OCI-LY7 (cell line): ENCODE results near the gene ELP4. TPM values are rescaled to one million over a fixed set of nuclear protein-coding genes. Genes with fewer than 3 reads are reported as not detected.

Source experiments
- BruUV-seq: library from RNA; stranded (reverse); fragments of 400-500 nt; replicated peaks from 2 replicates; lab custom pipeline; 2021; lab: Mats Ljungman, UMichigan
- CTCF ChIA-PET: fragments of 300-600 bp; sonication (Branson Sonifier 250); formaldehyde crosslinking; loops from one replicate; lab custom pipeline; 2022; ENCODE audit warnings: antibody characterized with exemption; ENCODE audit not compliant: unreplicated experiment; lab: Charles Lee
- POLR2A ChIA-PET: fragments of 300-600 bp; sonication (Branson Sonifier 250); formaldehyde crosslinking; loops from one replicate; lab custom pipeline; 2022; ENCODE audit warnings: antibody characterized with exemption; lab: Charles Lee
- DNase-seq: peaks from one replicate; pipeline ENCODE4 v3.0.0-alpha.2; 2015; ENCODE audit warnings: low spot score
- H2AFZ ChIP-seq: fragments of 200-600 bp; sonication (generic), shearing (Covaris generic); 2 replicates; pipeline ENCODE4 v1.6.1; 2014; ENCODE audit warnings: mild to moderate bottlenecking, antibody characterized with exemption, low read length, moderate library complexity
- H3K27ac ChIP-seq: fragments of 200-600 bp; sonication (generic); 2 replicates; pipeline ENCODE4 v1.5.1; 2014; ENCODE audit warnings: mixed run types, low read depth, mild to moderate bottlenecking, moderate library complexity, low read length, inconsistent platforms; ENCODE audit not compliant: poor library complexity, severe bottlenecking
- H3K36me3 ChIP-seq: fragments of 200-600 bp; sonication (generic); 2 replicates; pipeline ENCODE4 v1.6.1; 2014; ENCODE audit warnings: mild to moderate bottlenecking, antibody characterized with exemption, low read length, moderate library complexity, mixed read lengths; ENCODE audit not compliant: insufficient read depth
- H3K4me1 ChIP-seq: fragments of 200-600 bp; sonication (generic); 2 replicates; pipeline ENCODE4 v1.5.1; 2014; ENCODE audit warnings: mild to moderate bottlenecking, low read length; ENCODE audit not compliant: insufficient read depth, poor library complexity, severe bottlenecking
- H3K4me2 ChIP-seq: fragments of 200-600 bp; sonication (generic); 2 replicates; pipeline ENCODE4 v1.6.1; 2014; ENCODE audit warnings: mild to moderate bottlenecking, low read length
- H3K4me3 ChIP-seq: fragments of 200-600 bp; sonication (generic); 2 replicates; pipeline ENCODE4 v1.5.1; 2014; ENCODE audit warnings: mild to moderate bottlenecking, low read depth, low read length; ENCODE audit not compliant: poor library complexity, severe bottlenecking
- H3K79me2 ChIP-seq: fragments of 200-600 bp; sonication (generic); 2 replicates; pipeline ENCODE4 v1.6.1; 2016; ENCODE audit warnings: low read depth, mild to moderate bottlenecking, low read length, moderate library complexity, mixed read lengths; ENCODE audit not compliant: insufficient read depth
- H3K9me2 ChIP-seq: fragments of 200-600 bp; sonication (generic); 2 replicates; pipeline ENCODE4 v1.6.1; 2016; ENCODE audit warnings: mild to moderate bottlenecking, low read length, mixed read lengths; ENCODE audit not compliant: insufficient read depth
- H3K9me3 ChIP-seq: fragments of 200-600 bp; sonication (generic); 2 replicates; pipeline ENCODE4 v1.6.1; 2014; ENCODE audit warnings: mild to moderate bottlenecking, mixed run types, low read length, mixed read lengths
- H4K20me1 ChIP-seq: fragments of 200-600 bp; sonication (generic); 2 replicates; pipeline ENCODE4 v1.6.1; 2014; ENCODE audit warnings: mild to moderate bottlenecking, antibody characterized with exemption, low read length, moderate library complexity, mixed read lengths; ENCODE audit not compliant: insufficient read depth
- EZH2phosphoT487 ChIP-seq: fragments of 200-600 bp; sonication (generic); IDR thresholded peaks from 2 replicates; pipeline ENCODE4 v1.6.1; 2018; ENCODE audit warnings: low read depth, borderline replicate concordance, mild to moderate bottlenecking, mixed run types, antibody characterized with exemption, low read length, moderate library complexity, mixed read lengths
- intact Hi-C: fragments of 100-400 bp; cut with micrococcal nuclease; formaldehyde crosslinking; loops from one replicate; pipeline ENCODE4 v1.10.0; 2022; ENCODE audit not compliant: unreplicated experiment
- total RNA-seq, 2 experiments: library from RNA; depleted of rRNA in 1 of 2; stranded (reverse); fragments of >200 nt in 1 of 2; shearing (Covaris generic) in 1 of 2; gene quantifications; 2 replicates each; pipeline ENCODE4 v1.2.3, GENCODE V29; 2014 to 2022
- TF ChIP-seq, protein P1 (sequence below): fragments of 200-600 bp; sonication (generic); conservative IDR thresholded peaks from 2 replicates; pipeline ENCODE4 v1.5.1; 2014; ENCODE audit warnings: mild to moderate bottlenecking, antibody characterized with exemption, low read length, moderate library complexity, mixed read lengths

Gene ELP4
- total RNA-seq, 2 experiments from 2014 or later, result 27.6 to 32.7 TPM

DNA sequence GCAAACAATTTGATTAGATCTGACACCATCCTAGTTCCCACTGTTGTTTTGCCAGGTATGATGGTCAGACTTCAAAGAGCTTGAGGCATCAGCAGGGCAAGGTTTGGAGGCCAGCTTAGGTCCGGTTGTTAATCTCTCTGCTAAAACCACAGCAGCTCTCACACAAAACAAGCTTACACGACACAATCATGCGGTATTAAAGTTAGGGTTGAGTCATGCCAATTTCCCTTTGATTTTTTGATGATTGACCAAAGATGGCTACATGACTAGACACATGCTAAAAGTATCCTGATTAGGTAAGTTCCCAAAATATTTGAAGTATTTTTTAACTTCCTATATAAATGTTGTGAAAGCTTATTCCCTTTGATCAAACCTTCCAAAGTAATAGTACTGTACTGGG lies 145.9 kb downstream of the ELP4 start:
- ChIA-PET POLR2A (interaction anchor here (1.0 kb wide), 1 partner anchor 27 kb away, joined by 3 read pairs; no protein-coding TSS in a partner anchor), CTCF (interaction anchor here (0.5 kb wide), 1 partner anchor 135 kb away, joined by 4 read pairs; no protein-coding TSS in a partner anchor)
- Histone ChIP-seq H3K4me3 (no peak overlapping the region), H3K4me2 (no peak overlapping the region), H3K27ac (no peak overlapping the region), H3K36me3 (0 out of 2 replicates have a peak, but pooled peaks cover 3% of the 10 kb centered on the region), H3K79me2 (no peaks in the 10 kb centered on the region), H2AFZ (no peak overlapping the region), H3K4me1 (no peaks in the 10 kb centered on the region), H3K9me3 (no peaks in the 10 kb centered on the region), H4K20me1 (no peaks in the 10 kb centered on the region), H3K9me2 (no peaks in the 10 kb centered on the region)
- DNase-seq, result no peak
- intact Hi-C loops, result no loop called here
- no peak for TF ChIP-seq EZH2phosphoT487
- BruUV-seq, result no TSS peak

DNA sequence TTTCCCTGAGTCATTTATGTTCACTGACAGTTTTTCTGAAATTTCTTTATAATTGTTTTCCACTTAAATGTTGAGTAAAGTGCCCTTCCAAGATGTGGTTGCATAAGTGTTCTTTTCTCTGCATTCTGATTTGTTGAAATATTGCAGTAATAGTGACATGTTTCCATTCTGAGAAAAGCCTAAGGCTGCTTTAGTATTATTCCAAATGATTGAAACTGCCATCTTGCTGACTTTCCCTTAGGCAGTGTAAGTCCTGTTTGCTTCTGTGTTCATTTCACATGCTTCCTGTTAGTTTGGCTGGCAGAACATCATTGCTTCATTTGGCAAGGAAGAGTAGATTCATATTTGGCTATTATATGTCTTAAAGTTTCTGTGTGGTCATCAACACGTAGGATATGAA lies 146.5 kb downstream of the ELP4 start:
- no TSS peak for BruUV-seq
- TF ChIP-seq, protein P1, sequence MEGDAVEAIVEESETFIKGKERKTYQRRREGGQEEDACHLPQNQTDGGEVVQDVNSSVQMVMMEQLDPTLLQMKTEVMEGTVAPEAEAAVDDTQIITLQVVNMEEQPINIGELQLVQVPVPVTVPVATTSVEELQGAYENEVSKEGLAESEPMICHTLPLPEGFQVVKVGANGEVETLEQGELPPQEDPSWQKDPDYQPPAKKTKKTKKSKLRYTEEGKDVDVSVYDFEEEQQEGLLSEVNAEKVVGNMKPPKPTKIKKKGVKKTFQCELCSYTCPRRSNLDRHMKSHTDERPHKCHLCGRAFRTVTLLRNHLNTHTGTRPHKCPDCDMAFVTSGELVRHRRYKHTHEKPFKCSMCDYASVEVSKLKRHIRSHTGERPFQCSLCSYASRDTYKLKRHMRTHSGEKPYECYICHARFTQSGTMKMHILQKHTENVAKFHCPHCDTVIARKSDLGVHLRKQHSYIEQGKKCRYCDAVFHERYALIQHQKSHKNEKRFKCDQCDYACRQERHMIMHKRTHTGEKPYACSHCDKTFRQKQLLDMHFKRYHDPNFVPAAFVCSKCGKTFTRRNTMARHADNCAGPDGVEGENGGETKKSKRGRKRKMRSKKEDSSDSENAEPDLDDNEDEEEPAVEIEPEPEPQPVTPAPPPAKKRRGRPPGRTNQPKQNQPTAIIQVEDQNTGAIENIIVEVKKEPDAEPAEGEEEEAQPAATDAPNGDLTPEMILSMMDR, result no peak
- no peak for TF ChIP-seq EZH2phosphoT487
- Histone ChIP-seq H3K4me2 (no peak overlapping the region), H3K4me1 (no peaks in the 10 kb centered on the region), H3K36me3 (no peaks in the 10 kb centered on the region), H3K79me2 (no peaks in the 10 kb centered on the region), H3K9me2 (no peaks in the 10 kb centered on the region), H3K9me3 (no peaks in the 10 kb centered on the region), H2AFZ (no peak overlapping the region), H3K27ac (no peak overlapping the region), H4K20me1 (no peaks in the 10 kb centered on the region), H3K4me3 (no peak overlapping the region)
- intact Hi-C loops, result no loop called here
- POLR2A ChIA-PET, result interaction anchor here (1.0 kb wide), 1 partner anchor 27 kb away, joined by 3 read pairs; no protein-coding TSS in a partner anchor
- CTCF ChIA-PET, result interaction anchor here (0.5 kb wide), 1 partner anchor 135 kb away, joined by 4 read pairs; no protein-coding TSS in a partner anchor
- no peak for DNase-seq

DNA sequence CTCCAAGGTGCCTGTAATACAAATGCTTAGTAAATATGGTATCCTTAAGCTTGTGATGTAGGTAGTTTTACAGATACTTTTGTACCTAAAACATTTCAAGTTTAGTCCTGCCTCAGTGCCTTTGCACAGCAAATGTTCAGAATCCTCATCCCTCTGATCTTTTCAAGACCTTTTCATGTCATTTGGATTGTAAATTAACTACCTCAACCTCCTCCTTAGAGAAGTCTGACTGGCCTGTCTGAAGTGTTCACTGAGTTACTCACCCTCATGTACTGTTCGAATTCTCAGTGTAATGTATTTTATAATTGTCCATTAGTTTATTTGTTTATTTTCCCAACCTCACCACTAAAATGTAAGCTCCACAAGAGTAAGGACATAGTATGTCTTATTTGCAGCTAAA lies 147.5 kb downstream of the ELP4 start:
- Histone ChIP-seq H4K20me1 (no peaks in the 10 kb centered on the region), H3K9me3 (no peaks in the 10 kb centered on the region), H3K4me2 (no peak overlapping the region), H3K79me2 (no peaks in the 10 kb centered on the region), H3K4me3 (no peak overlapping the region), H3K9me2 (no peaks in the 10 kb centered on the region), H2AFZ (no peak overlapping the region), H3K36me3 (no peaks in the 10 kb centered on the region), H3K4me1 (no peaks in the 10 kb centered on the region), H3K27ac (no peak overlapping the region)
- ChIA-PET POLR2A (interaction anchor here (0.8 kb wide), 1 partner anchor 15 kb away, joined by 3 read pairs; no protein-coding TSS in a partner anchor), CTCF (no interaction called here)
- intact Hi-C loops, result no loop called here
- TF ChIP-seq, protein P1, result no peak
- no TSS peak for BruUV-seq
- no peak for DNase-seq
